ENCODE data around the gene FEN1.

GRCh38 chr11:61839742-61840141 lies 47.0 kb downstream of the FEN1 start:
- TF ChIP-seq, protein P1, sequence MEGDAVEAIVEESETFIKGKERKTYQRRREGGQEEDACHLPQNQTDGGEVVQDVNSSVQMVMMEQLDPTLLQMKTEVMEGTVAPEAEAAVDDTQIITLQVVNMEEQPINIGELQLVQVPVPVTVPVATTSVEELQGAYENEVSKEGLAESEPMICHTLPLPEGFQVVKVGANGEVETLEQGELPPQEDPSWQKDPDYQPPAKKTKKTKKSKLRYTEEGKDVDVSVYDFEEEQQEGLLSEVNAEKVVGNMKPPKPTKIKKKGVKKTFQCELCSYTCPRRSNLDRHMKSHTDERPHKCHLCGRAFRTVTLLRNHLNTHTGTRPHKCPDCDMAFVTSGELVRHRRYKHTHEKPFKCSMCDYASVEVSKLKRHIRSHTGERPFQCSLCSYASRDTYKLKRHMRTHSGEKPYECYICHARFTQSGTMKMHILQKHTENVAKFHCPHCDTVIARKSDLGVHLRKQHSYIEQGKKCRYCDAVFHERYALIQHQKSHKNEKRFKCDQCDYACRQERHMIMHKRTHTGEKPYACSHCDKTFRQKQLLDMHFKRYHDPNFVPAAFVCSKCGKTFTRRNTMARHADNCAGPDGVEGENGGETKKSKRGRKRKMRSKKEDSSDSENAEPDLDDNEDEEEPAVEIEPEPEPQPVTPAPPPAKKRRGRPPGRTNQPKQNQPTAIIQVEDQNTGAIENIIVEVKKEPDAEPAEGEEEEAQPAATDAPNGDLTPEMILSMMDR (IDR thresholded peaks at IDR 0.05; ENCODE audit: insufficient read depth, low read depth, low read length): no peak
- no peak for TF ChIP-seq EZH2 (IDR thresholded peaks at IDR 0.05; ENCODE audit: insufficient read depth, low read length)
